ENCODE data around the gene NQO2. TPM values are rescaled to one million over a fixed set of nuclear protein-coding genes. Genes with fewer than 3 reads are reported as not detected.

The NQO2 gene
- total RNA-seq, 1 donor from 2014 or later: 9.4 TPM

DNA sequence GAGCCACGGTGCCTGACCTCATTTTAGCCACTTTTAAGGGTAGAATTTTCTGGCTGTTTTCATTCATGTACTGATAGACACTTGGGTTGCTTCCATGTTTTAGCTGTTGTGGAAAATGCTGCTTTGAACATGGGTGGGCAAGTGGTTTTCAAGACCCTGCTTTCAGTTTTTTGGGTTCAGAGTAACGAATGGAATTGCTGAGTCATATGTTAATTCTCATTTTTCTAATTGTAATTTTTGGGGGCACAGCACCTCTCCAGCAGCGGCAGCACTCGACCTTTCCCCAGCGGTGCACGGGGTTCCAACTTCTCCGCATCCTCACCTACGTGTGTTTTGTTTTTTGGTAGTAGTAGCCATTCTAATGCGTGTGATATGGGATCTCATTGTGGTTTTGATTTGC lies 5.4 kb downstream of the NQO2 start:
- no peaks in the 10 kb centered on the region for H3K27me3 Mint-ChIP-seq (ENCODE audit: low read depth, unreplicated experiment)

DNA sequence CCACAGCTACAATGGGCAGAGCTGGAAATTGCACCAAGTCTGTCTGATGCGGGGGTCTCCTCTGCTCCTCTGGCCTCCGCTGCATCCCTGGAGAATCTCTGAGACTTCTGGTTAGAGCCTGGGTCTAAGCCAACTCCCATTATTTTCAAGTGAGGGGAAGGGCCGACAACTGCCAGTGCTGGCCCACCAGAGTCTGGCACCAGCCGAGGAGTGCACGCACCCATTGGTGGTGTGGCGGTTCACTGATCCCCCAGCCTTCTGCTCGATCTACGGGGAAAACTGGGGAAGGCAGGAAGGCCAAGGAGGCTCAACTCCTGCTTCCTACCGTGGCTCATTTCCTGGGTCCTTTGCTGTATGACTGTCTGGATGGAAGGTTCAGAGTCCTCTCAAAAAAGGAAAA lies 6.2 kb downstream of the NQO2 start:
- Mint-ChIP-seq H3K4me1 (ENCODE audit: low read depth, unreplicated experiment) (peaks cover 4% of the 10 kb centered on the region), H3K9me3 (ENCODE audit: unreplicated experiment) (peaks cover 3% of the 10 kb centered on the region), H3K36me3 (ENCODE audit: low read depth, unreplicated experiment) (peaks cover 20% of the 10 kb centered on the region), H3K27me3 (ENCODE audit: low read depth, unreplicated experiment) (no peaks in the 10 kb centered on the region), H3K27ac (ENCODE audit: unreplicated experiment) (no peak overlapping the region), H3K4me3 (ENCODE audit: unreplicated experiment) (no peak overlapping the region)
- Histone ChIP-seq H2AFZ (ENCODE audit: low read depth, low read length) (no peak overlapping the region), H4K20me1 (ENCODE audit: insufficient read depth, low read length) (no peaks in the 10 kb centered on the region), H3K27me3 (ENCODE audit: insufficient read depth, low read length) (no peaks in the 10 kb centered on the region), H3K36me3 (ENCODE audit: insufficient read depth, low read length) (peaks cover 8% of the 10 kb centered on the region), H3K9me3 (ENCODE audit: insufficient read depth, low read depth, low read length) (no peaks in the 10 kb centered on the region), H3K9ac (ENCODE audit: low read length) (no peak overlapping the region), H3K4me1 (ENCODE audit: insufficient read depth, low read length) (peaks cover 12% of the 10 kb centered on the region), H3K4me3 (ENCODE audit: insufficient read depth, low read depth, low read length) (no peak overlapping the region), H3K27ac (ENCODE audit: low read depth, low read length) (no peak overlapping the region), H3K79me2 (ENCODE audit: insufficient read depth, low read length) (no peaks in the 10 kb centered on the region), H3K4me2 (ENCODE audit: low read length) (no peak overlapping the region)
- TF ChIP-seq, protein P1, sequence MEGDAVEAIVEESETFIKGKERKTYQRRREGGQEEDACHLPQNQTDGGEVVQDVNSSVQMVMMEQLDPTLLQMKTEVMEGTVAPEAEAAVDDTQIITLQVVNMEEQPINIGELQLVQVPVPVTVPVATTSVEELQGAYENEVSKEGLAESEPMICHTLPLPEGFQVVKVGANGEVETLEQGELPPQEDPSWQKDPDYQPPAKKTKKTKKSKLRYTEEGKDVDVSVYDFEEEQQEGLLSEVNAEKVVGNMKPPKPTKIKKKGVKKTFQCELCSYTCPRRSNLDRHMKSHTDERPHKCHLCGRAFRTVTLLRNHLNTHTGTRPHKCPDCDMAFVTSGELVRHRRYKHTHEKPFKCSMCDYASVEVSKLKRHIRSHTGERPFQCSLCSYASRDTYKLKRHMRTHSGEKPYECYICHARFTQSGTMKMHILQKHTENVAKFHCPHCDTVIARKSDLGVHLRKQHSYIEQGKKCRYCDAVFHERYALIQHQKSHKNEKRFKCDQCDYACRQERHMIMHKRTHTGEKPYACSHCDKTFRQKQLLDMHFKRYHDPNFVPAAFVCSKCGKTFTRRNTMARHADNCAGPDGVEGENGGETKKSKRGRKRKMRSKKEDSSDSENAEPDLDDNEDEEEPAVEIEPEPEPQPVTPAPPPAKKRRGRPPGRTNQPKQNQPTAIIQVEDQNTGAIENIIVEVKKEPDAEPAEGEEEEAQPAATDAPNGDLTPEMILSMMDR (IDR thresholded peaks at IDR 0.05; ENCODE audit: insufficient read depth, low read depth, low read length): no peak
- TF ChIP-seq EZH2 (IDR thresholded peaks at IDR 0.05; ENCODE audit: insufficient read depth, low read length): no peak
- DNase-seq (ENCODE audit: low read depth): no peak
- no peak for FAIRE-seq

More for the DNA sequence above, 5.4 kb downstream of the NQO2 start:
- Histone ChIP-seq H4K20me1 (ENCODE audit: insufficient read depth, low read length) (no peaks in the 10 kb centered on the region), H3K36me3 (ENCODE audit: insufficient read depth, low read length) (peaks cover 3% of the 10 kb centered on the region), H3K27me3 (ENCODE audit: insufficient read depth, low read length) (no peaks in the 10 kb centered on the region), H3K4me3 (ENCODE audit: insufficient read depth, low read depth, low read length) (no peak overlapping the region), H2AFZ (ENCODE audit: low read depth, low read length) (no peak overlapping the region), H3K4me1 (ENCODE audit: insufficient read depth, low read length) (peaks cover 13% of the 10 kb centered on the region), H3K9ac (ENCODE audit: low read length) (no peak overlapping the region), H3K27ac (ENCODE audit: low read depth, low read length) (no peak overlapping the region), H3K4me2 (ENCODE audit: low read length) (no peak overlapping the region), H3K9me3 (ENCODE audit: insufficient read depth, low read depth, low read length) (no peaks in the 10 kb centered on the region), H3K79me2 (ENCODE audit: insufficient read depth, low read length) (peaks cover 2% of the 10 kb centered on the region)
- TF ChIP-seq EZH2 (IDR thresholded peaks at IDR 0.05; ENCODE audit: insufficient read depth, low read length): no peak
- TF ChIP-seq, protein P1 (IDR thresholded peaks at IDR 0.05; ENCODE audit: insufficient read depth, low read depth, low read length): no peak
- peaks cover 1% of the 10 kb centered on the region for H3K9me3 Mint-ChIP-seq (ENCODE audit: unreplicated experiment)
- peaks cover 4% of the 10 kb centered on the region for H3K4me1 Mint-ChIP-seq (ENCODE audit: low read depth, unreplicated experiment)
- no peak overlapping the region for H3K27ac Mint-ChIP-seq (ENCODE audit: unreplicated experiment)
- no peak overlapping the region for H3K4me3 Mint-ChIP-seq (ENCODE audit: unreplicated experiment)
- peaks cover 13% of the 10 kb centered on the region for H3K36me3 Mint-ChIP-seq (ENCODE audit: low read depth, unreplicated experiment)
- FAIRE-seq: no peak
- DNase-seq (ENCODE audit: low read depth): no peak

DNA sequence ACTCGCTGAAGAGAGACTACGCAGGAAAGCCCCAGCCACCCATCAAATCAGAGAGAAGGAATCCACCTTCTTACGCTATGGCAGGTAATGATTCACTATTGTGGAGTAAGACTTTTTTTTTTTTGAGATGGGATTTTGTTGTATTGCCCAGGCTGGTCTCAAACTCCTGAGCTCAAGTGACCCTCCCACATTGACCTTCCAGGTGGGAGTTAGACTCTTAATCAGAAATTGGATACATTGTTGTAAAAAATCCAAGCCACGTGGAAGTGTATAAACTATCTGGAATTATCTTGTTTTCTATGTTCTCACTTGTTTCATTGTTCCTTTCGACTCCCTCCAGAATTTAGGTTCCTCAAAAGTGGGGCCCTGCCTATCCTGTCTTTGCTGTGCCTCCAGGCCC lies 6.8 kb downstream of the NQO2 start:
- Histone ChIP-seq H3K4me2 (ENCODE audit: low read length) (no peak overlapping the region), H3K4me1 (ENCODE audit: insufficient read depth, low read length) (peaks cover 10% of the 10 kb centered on the region), H3K4me3 (ENCODE audit: insufficient read depth, low read depth, low read length) (no peak overlapping the region), H3K9me3 (ENCODE audit: insufficient read depth, low read depth, low read length) (no peaks in the 10 kb centered on the region), H2AFZ (ENCODE audit: low read depth, low read length) (no peak overlapping the region), H3K9ac (ENCODE audit: low read length) (no peak overlapping the region), H3K27ac (ENCODE audit: low read depth, low read length) (no peak overlapping the region), H3K27me3 (ENCODE audit: insufficient read depth, low read length) (no peaks in the 10 kb centered on the region), H3K36me3 (ENCODE audit: insufficient read depth, low read length) (peaks cover 12% of the 10 kb centered on the region), H4K20me1 (ENCODE audit: insufficient read depth, low read length) (no peaks in the 10 kb centered on the region), H3K79me2 (ENCODE audit: insufficient read depth, low read length) (no peaks in the 10 kb centered on the region)
- DNase-seq (ENCODE audit: low read depth): no peak
- peaks cover 26% of the 10 kb centered on the region for H3K36me3 Mint-ChIP-seq (ENCODE audit: low read depth, unreplicated experiment)
- FAIRE-seq: no peak
- no peak overlapping the region for H3K27ac Mint-ChIP-seq (ENCODE audit: unreplicated experiment)
- H3K4me3 Mint-ChIP-seq (ENCODE audit: unreplicated experiment): no peak overlapping the region
- peaks cover 4% of the 10 kb centered on the region for H3K4me1 Mint-ChIP-seq (ENCODE audit: low read depth, unreplicated experiment)
- H3K27me3 Mint-ChIP-seq (ENCODE audit: low read depth, unreplicated experiment): no peaks in the 10 kb centered on the region
- H3K9me3 Mint-ChIP-seq (ENCODE audit: unreplicated experiment): peaks cover 7% of the 10 kb centered on the region
- TF ChIP-seq, protein P1 (IDR thresholded peaks at IDR 0.05; ENCODE audit: insufficient read depth, low read depth, low read length): no peak
- no peak for TF ChIP-seq EZH2 (IDR thresholded peaks at IDR 0.05; ENCODE audit: insufficient read depth, low read length)
